HG02798 (cell line): ENCODE data around the gene GABBR2.
A peak's percentile ranks its signal among the peaks of the same experiment; 100 is the strongest.

Experiments
- ATAC-seq: cut with Tn5 transposase; IDR thresholded peaks from one replicate; pipeline ENCODE4 v1.9.1; 2021; ENCODE audit warnings: mild to moderate bottlenecking; ENCODE audit not compliant: unreplicated experiment, poor library complexity

Gene GABBR2

GRCh38 chr9:98391406-98391805 lies 317.3 kb downstream of the GABBR2 start:
- ATAC-seq = no peak

DNA sequence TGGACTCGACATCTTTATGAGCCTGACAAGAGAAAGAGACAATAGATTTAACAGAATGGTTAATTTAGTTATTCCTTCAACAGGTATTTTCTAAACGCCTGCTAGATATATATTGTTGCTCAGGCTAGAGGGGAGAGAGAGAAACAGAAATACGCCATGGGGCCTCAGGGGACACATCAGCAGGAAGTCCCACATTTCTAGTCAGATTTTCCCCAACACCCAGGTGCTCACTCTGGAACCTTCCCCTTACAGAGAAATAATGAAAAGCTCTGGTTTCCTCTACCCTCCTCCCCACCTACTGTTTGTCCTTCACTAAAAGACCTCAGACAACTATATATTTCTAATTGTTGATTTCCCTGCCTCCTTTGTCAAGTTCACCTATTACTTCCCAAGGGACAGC lies 323.0 kb downstream of the GABBR2 start:
- ATAC-seq = no peak

GRCh38 chr9:98383758-98384157 lies 325.0 kb downstream of the GABBR2 start:
- no peak for ATAC-seq

DNA sequence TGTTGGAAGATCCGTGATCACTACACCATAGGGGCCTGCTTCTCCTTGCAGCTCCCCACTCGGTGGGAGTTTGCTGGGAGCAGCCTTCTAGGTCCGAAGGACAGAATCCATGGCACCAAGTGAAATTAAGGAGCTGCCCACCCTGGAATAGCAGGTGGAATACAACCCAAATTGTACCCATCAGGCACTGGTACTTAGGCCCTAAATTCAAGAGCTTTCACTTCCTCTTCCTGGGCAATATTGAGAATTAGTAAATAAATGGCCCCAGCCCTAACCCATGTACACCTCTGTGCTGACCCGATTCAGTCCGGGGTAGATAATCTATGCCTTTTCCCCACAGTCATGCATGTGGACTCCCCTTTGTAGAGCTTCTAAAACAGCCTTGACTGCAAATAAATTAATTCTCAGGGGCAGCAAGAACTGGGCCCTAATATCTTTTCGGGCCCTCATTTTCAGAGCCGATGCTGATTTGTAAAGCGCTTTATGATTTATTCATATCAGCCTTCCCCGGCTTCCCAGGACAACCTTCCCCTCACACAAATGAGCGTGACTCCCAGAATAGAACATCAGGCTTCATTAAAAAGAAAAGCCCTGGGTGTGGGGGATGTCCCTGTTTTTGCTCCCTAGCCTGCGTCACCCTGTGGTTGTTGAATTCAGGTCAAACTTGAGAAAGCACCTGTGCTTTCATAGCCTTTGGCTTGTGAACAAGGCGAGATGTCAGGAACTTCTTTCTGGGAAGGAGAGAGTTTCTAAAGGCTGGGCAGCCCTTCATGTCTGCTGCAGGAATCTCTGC lies 327.2 kb downstream of the GABBR2 start:
- peak; percentile 56 for ATAC-seq

DNA sequence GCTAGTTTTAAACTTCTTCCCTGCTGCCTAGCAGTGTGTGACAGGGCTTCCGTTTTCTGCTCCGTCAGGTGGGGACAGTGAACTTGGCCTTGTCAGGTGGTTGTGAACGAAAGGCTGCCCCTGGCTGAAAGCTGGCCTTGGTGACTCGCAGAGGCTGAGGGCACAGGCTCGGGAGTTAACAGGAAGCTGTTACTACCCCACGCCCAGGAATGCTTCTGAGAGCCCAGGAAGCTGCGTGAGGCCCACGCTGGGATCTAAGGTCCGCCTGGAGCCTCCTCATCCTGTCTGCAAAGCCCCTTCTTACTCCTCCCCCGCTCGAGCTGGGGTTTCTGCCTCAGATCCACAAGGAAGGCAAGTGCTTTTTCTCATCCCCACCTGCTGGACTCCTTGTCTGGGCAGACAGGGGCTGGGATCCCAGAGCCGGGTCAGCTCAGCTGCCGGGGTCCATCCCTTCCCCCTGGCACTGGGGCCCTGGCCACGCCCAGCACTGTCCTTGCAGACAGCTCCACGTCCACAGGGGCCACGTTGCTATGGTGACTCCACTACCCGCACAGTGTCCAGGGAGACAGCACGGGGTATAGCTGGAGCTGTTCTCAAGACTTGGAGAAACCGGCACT lies 328.6 kb downstream of the GABBR2 start:
- ATAC-seq = no peak

- no peak for ATAC-seq
Measured at GRCh38 chr9:98379572-98379971, 329.2 kb downstream of the GABBR2 start.

- no peak for ATAC-seq
Measured at GRCh38 chr9:98378794-98379193, 329.9 kb downstream of the GABBR2 start.

- ATAC-seq = no peak
Measured at GRCh38 chr9:98378206-98378780, 330.4 kb downstream of the GABBR2 start.

DNA sequence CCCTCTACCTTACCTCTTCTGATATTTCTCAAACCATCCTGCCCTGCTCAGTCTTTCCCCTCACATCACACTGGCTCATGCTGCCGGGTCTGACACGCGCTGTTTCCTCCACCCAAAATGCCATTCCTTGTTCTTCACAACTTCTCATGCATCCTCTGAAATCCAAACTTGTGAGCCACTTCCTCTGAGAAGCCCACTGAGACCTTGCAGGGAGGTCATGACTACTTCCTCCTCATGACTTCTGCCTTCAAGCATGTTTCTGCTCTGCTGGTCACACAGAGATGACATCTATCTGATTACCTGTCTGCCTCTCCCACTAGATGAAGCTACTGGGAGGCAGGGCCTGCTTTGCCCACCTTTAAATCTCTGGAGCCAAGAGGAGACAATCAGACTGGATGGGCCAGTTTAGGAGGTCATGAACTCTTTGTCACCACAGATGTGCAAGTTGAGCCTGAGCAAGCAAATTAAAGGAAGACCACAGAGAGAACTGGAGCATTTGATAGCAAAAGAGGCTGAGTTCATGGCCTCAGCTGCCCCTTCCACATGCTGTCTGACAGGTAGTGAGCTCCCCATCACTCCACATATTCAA lies 333.5 kb downstream of the GABBR2 start:
- ATAC-seq = no peak

DNA sequence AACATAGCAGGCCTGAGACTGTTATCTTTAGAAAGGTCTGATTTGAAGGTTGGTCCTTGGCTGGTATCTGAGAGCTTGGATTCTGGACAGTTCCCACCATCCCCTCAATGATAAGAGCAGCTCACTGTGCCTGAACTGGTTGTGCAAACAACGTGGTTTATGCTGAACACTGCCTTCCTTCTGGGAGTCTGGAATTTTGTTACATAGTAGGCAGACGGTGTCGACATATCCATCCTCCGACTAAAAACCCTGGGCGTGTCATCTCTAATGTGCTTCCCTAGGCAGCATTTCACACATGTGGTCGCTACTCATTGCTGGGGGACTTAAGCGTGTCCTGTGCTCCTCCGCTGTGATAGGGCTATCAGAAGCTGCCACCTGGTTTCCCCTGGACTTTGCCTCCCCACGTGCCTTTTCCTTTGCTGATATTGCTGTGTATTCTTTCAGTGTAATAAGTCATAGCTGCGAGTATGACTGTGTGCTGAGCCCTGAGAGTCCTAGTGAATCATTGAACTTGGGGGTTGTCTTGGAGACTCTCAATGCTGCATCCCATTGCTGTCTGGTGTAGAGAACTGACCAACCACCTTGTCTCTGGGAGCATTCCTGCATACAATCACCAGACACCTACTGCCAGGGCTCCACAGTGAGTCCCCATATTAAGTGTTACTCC lies 334.2 kb downstream of the GABBR2 start:
- no peak for ATAC-seq

GRCh38 chr9:98373609-98374008 lies 335.1 kb downstream of the GABBR2 start:
- no peak for ATAC-seq

- ATAC-seq = no peak
Measured at GRCh38 chr9:98372077-98372836, 336.5 kb downstream of the GABBR2 start.

DNA sequence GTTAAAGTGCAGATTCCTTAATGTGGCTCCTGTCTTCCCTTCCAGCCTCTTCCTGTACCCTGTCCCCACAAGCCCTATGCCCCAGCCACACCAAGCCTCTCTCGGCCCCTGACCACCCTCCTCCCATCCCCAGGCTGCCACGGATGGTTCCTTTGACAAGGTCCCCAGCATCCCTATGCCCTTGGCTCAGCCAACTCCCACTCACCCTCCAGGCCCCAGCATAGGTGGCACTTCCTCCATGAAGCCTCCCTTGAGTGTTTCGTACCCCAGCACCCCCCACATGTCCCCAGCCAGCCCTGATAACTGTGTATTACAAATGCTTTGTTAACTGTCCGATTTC lies 337.8 kb downstream of the GABBR2 start:
- ATAC-seq = no peak

DNA sequence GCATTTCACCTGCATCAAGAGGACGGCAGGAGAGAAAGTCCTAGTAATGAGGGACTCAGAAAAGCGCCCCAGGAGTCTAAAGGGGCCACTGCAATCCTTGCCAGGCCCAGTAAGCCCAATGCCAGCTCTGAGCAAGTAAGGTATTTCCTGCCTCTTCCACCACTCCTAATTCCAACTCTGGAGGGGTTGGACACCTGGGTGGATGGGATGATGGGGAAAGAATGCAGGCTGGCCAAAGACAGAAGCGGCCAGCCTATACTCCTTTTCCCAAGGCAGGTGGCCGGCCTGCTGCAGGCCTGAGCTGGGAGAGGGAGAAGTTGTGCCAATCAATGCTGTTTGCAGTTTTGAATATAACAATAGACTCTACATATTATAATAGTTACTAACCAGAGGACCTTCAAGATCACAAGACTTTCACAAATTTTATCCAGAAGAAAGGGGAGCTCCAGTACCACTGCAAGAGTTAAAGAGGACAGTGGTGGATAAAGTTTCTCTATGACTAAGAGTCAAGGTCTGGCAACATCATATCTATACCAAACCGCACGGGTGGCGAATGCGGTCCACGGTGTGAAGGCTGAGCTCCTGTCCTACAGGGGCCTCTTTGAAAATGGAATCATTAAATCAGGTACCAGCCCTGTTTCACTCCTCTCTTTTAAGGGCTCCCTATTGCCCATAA lies 338.3 kb downstream of the GABBR2 start:
- ATAC-seq = no peak

DNA sequence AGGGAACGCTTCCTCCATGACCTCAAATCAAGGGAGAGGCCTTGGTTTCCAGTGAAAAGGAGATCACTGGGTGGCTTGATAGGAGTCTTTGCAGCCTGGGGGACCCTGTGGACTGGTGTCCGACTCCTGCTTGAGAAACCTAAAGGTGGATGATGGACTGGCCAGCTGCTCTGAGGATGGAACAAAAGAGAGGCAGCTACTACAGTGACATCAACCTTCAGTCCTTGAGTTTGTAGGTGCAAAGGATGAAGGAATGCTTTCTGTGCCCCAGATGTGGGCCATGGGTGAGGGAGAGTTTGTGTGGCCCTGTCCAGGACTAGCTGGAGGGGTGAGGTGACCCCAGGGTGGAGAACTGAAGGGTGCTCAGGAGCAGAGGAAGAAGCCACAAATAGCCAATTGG lies 338.8 kb downstream of the GABBR2 start:
- ATAC-seq = no peak

DNA sequence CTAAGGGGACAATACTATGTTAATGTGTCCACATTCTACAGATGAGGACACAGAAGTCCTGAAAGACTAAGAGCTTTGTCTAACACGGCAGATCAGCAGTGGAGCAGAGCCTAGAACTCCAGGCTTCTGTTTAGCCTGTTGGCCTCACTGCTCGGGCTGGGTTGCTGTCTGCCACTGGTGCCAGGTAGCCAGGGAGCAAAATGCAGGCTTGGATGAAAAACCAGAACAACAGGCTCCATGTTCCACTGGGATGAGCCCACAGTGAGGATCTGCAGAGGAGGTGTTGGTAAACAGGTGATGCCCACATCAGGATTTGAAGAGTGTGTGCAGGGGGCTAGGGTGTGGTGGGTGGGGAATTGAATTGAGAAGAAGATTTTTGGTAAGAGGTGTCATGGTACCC lies 339.3 kb downstream of the GABBR2 start:
- no peak for ATAC-seq

DNA sequence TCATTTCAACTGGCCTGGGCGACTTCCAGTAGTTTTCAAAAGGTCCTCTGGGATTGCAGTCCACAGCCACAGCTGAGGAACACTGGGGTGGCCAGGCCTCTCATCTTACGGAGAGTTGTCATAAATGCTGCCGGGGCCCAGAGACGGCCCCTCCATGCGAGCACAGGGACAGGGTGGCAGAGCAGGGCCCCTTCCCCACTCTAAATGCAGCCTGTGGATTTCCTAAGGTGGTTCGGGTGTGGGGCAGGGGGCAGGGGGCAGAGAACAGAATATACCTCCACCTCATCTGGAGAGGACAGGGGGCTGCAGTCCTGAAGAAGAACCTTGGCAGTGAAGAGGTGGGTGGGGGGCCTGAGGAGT lies 339.7 kb downstream of the GABBR2 start:
- no peak for ATAC-seq

GRCh38 chr9:98368366-98369065 lies 340.2 kb downstream of the GABBR2 start:
- ATAC-seq = no peak

DNA sequence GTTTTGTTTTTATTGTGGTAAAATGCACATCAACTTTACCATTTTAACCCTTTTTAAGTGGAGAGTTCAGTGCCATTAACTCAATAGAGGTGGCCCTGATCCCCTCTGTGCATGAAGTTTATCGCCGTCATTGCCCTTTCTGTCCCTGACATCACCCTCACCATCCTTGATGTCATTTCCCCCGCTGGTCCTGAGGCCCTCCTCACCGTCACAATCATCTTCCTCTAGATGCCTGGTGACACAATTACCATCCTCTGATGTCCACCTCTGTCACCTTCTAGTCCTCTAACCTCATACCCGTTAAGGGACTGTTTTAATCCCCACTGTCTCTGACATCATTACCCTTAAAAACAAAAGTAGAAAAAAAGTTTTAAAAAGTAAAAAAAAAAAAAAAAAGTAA lies 340.8 kb downstream of the GABBR2 start:
- ATAC-seq = no peak
